CD4-positive, alpha-beta T cell (primary cell): ENCODE data around the gene RPGRIP1L. TPM values are rescaled to one million over a fixed set of nuclear protein-coding genes. Genes with fewer than 3 reads are reported as not detected.

Experiments
- ATAC-seq: fragments of 200-7000 bp; cut with Tn5 transposase; one replicate; pipeline ENCODE4 v1.10.0; 2022; ENCODE audit warnings: mild to moderate bottlenecking; ENCODE audit not compliant: poor library complexity
- CTCF ChIA-PET: fragments of 350-600 bp; sonication (Branson Sonifier 250); formaldehyde crosslinking; loops from one replicate; lab custom pipeline; 2021; ENCODE audit warnings: antibody characterized with exemption, inconsistent platforms; lab: Charles Lee
- POLR2A ChIA-PET: fragments of 350-600 bp; sonication (Branson Sonifier 250); formaldehyde crosslinking; loops from one replicate; lab custom pipeline; 2021; ENCODE audit warnings: antibody characterized with exemption, inconsistent platforms; lab: Charles Lee
- DNase-seq, 14 experiments: peaks; one replicate each; pipeline ENCODE4 v3.0.0-alpha.2; 2013 to 2020; ENCODE audit warnings: mixed read lengths in 2 of 14
- H3K27ac ChIP-seq, 2 donors: one replicate each; pipeline versions ENCODE4 v1.5.1 to v1.7.0; 2013; ENCODE audit warnings: low read length in 2 of 2, low read depth in 1 of 2, mild to moderate bottlenecking in 1 of 2
- H3K27me3 ChIP-seq, 2 experiments: 1 replicate in 1 of 2; 2 replicates in 1 of 2; pipeline versions ENCODE4 v1.6.1 to v1.7.0; 2013; ENCODE audit warnings: low read length in 2 of 2, control low read depth in 1 of 2, mild to moderate bottlenecking in 1 of 2, moderate library complexity in 1 of 2; ENCODE audit not compliant: insufficient read depth in 2 of 2, control insufficient read depth in 1 of 2
- H3K36me3 ChIP-seq: one replicate; pipeline ENCODE4 v1.6.1; 2013; ENCODE audit warnings: low read length, control low read depth; ENCODE audit not compliant: insufficient read depth
- H3K4me1 ChIP-seq: one replicate; pipeline ENCODE4 v1.6.1; 2013; ENCODE audit warnings: low read length, control low read depth; ENCODE audit not compliant: insufficient read depth
- H3K4me3 ChIP-seq: one replicate; pipeline ENCODE4 v1.5.1; 2013; ENCODE audit warnings: mild to moderate bottlenecking, low read length, moderate library complexity
- H3K9me3 ChIP-seq, 2 experiments: 1 replicate in 1 of 2; 2 replicates in 1 of 2; pipeline versions ENCODE4 v1.6.1 to v1.7.0; 2013; ENCODE audit warnings: low read length in 2 of 2, mild to moderate bottlenecking in 2 of 2, control low read depth in 1 of 2, moderate library complexity in 1 of 2; ENCODE audit not compliant: control insufficient read depth in 1 of 2, insufficient read depth in 1 of 2
- H3K27ac Mint-ChIP-seq: one replicate; pipeline ENCODE4 v1.8.0; 2020; ENCODE audit warnings: mixed read lengths
- H3K27me3 Mint-ChIP-seq: one replicate; pipeline ENCODE4 v1.8.0; 2021; ENCODE audit warnings: mixed read lengths
- H3K36me3 Mint-ChIP-seq: one replicate; pipeline ENCODE4 v1.8.0; 2021; ENCODE audit warnings: low read depth, mixed read lengths
- H3K4me1 Mint-ChIP-seq: one replicate; pipeline ENCODE4 v1.8.0; 2021; ENCODE audit warnings: low read depth, mixed read lengths
- H3K4me3 Mint-ChIP-seq: one replicate; pipeline ENCODE4 v1.8.0; 2020; ENCODE audit warnings: mild to moderate bottlenecking, mixed read lengths
- H3K9me3 Mint-ChIP-seq: one replicate; pipeline ENCODE4 v1.8.0; 2020; ENCODE audit warnings: mixed read lengths
- intact Hi-C, 2 experiments: fragments of 100-400 bp; cut with DNase I in 1 of 2; cut with micrococcal nuclease in 1 of 2; formaldehyde crosslinking; loops; one replicate each; pipeline versions ENCODE4 v1.15.1 to v1.9.0; 2023 to 2025; cut with DNase I, micrococcal nuclease
- total RNA-seq, 174 experiments: library from RNA in 2 of 174; stranded (reverse) in 2 of 174; gene quantifications; one replicate each; pipeline ENCODE4 v1.2.3 and lab custom pipeline; 2021 to 2026
- TF ChIP-seq, protein P1 (sequence below): fragments of 200-600 bp; IDR thresholded peaks from one replicate; pipeline ENCODE4 v1.8.0; 2022; ENCODE audit warnings: antibody characterized with exemption, mild to moderate bottlenecking

The RPGRIP1L gene
- total RNA-seq, 2 experiments from 2014 or later = 2.4 to 2.5 TPM

- Histone ChIP-seq H3K4me1 (no peaks in the 10 kb centered on the region), H3K9me3 (no peaks in the 10 kb centered on the region), H3K4me3 (no peak overlapping the region), H3K27ac (no peak overlapping the region), H3K27me3 (no peaks in the 10 kb centered on the region), H3K36me3 (no peaks in the 10 kb centered on the region)
- no peak for DNase-seq
- Mint-ChIP-seq H3K4me1 (no peaks in the 10 kb centered on the region), H3K27ac (no peak overlapping the region), H3K27me3 (no peaks in the 10 kb centered on the region), H3K4me3 (no peak overlapping the region), H3K36me3 (no peaks in the 10 kb centered on the region), H3K9me3 (no peaks in the 10 kb centered on the region)
- ATAC-seq = no peak
- TF ChIP-seq, protein P1, sequence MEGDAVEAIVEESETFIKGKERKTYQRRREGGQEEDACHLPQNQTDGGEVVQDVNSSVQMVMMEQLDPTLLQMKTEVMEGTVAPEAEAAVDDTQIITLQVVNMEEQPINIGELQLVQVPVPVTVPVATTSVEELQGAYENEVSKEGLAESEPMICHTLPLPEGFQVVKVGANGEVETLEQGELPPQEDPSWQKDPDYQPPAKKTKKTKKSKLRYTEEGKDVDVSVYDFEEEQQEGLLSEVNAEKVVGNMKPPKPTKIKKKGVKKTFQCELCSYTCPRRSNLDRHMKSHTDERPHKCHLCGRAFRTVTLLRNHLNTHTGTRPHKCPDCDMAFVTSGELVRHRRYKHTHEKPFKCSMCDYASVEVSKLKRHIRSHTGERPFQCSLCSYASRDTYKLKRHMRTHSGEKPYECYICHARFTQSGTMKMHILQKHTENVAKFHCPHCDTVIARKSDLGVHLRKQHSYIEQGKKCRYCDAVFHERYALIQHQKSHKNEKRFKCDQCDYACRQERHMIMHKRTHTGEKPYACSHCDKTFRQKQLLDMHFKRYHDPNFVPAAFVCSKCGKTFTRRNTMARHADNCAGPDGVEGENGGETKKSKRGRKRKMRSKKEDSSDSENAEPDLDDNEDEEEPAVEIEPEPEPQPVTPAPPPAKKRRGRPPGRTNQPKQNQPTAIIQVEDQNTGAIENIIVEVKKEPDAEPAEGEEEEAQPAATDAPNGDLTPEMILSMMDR = no peak
- intact Hi-C loops = no loop called here
- ChIA-PET CTCF (no interaction called here), POLR2A (interaction anchor here (0.6 kb wide), 1 partner anchor 57 kb away, joined by 3 read pairs; no protein-coding TSS in a partner anchor)
Observed at GRCh38 chr16:53673189-53673588, 30.5 kb downstream of the RPGRIP1L start.

DNA sequence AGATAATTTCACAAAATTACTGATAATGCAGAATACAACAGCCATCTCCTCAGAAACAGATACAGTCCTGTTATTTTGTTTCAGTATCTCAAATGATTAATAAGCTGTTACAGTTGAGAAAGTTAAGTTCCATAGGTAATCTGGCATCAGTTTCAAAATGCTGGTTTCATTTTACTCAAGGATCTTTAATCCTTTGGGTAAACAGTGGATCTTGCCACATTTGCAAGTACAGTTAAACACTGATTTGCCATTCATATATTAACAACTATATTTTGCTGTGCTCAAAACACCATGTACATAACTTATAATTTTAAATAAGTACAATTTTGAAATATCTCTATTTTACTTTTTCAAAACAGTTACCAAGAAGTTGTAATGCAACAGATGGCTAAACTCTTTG lies 31.2 kb downstream of the RPGRIP1L start:
- Mint-ChIP-seq H3K27ac (no peak overlapping the region), H3K27me3 (no peaks in the 10 kb centered on the region), H3K4me1 (no peaks in the 10 kb centered on the region), H3K36me3 (no peaks in the 10 kb centered on the region), H3K9me3 (no peaks in the 10 kb centered on the region), H3K4me3 (no peak overlapping the region)
- Histone ChIP-seq H3K27ac (no peak overlapping the region), H3K27me3 (no peaks in the 10 kb centered on the region), H3K4me1 (no peaks in the 10 kb centered on the region), H3K36me3 (no peaks in the 10 kb centered on the region), H3K9me3 (no peaks in the 10 kb centered on the region), H3K4me3 (no peak overlapping the region)
- TF ChIP-seq, protein P1 = no peak
- ChIA-PET POLR2A (no interaction called here), CTCF (no interaction called here)
- intact Hi-C loops = no loop called here
- DNase-seq (no peak), ATAC-seq (no peak)

- H3K27ac ChIP-seq = no peak overlapping the region
- H3K9me3 ChIP-seq = no peaks in the 10 kb centered on the region
- ATAC-seq (no peak), DNase-seq (no peak)
- H3K4me1 Mint-ChIP-seq = no peaks in the 10 kb centered on the region
- H3K4me1 ChIP-seq = no peaks in the 10 kb centered on the region
- intact Hi-C loops = no loop called here
- H3K4me3 Mint-ChIP-seq = no peak overlapping the region
- H3K4me3 ChIP-seq = no peak overlapping the region
- TF ChIP-seq, protein P1 = no peak
- no peaks in the 10 kb centered on the region for H3K36me3 ChIP-seq
- no peaks in the 10 kb centered on the region for H3K36me3 Mint-ChIP-seq
- ChIA-PET CTCF (no interaction called here), POLR2A (no interaction called here)
- no peaks in the 10 kb centered on the region for H3K27me3 Mint-ChIP-seq
- no peaks in the 10 kb centered on the region for H3K9me3 Mint-ChIP-seq
- H3K27me3 ChIP-seq = no peaks in the 10 kb centered on the region
- no peak overlapping the region for H3K27ac Mint-ChIP-seq
Observed at GRCh38 chr16:53668869-53669268, 34.8 kb downstream of the RPGRIP1L start.
